ENCODE results near the gene TMEM156. TPM values are rescaled to one million over a fixed set of nuclear protein-coding genes. Genes with fewer than 3 reads are reported as not detected.

The TMEM156 gene
- total and polyA plus RNA-seq, 2 experiments from 2014 or later, result not detected

- no peak for TF ChIP-seq ZNF462 (CRISPR knock-in tag; IDR thresholded peaks at IDR 0.05)
These were observed 46.6 kb upstream of the TMEM156 start (continued) for GRCh38 chr4:39078829-39079228.

GRCh38 chr4:39068907-39069306 lies 36.7 kb upstream of the TMEM156 start:
- Mint-ChIP-seq H3K27ac (no peak overlapping the region), H3K4me3 (no peak overlapping the region), H3K36me3 (ENCODE audit: low read depth) (no peaks in the 10 kb centered on the region), H3K9me3 (no peaks in the 10 kb centered on the region), H3K27me3 (ENCODE audit: insufficient read depth, low read depth, poor library complexity) (peaks cover 2% of the 10 kb centered on the region), H3K4me1 (peaks cover 6% of the 10 kb centered on the region; the same call in 2 of the 3 replicates)
- Histone ChIP-seq H3K27ac (ENCODE audit: low read depth) (no peak overlapping the region), H2AFZ (no peak overlapping the region), H3K9me2 (ENCODE audit: insufficient read depth) (no peaks in the 10 kb centered on the region), H3K36me3 (ENCODE audit: insufficient read depth) (no peaks in the 10 kb centered on the region), H3K4me2 (no peak overlapping the region), H3K27me3 (ENCODE audit: insufficient read depth) (no peaks in the 10 kb centered on the region), H3K4me1 (ENCODE audit: insufficient read depth) (0 out of 2 replicates have a peak, but pooled peaks cover 4% of the 10 kb centered on the region), H3K79me2 (replicated peaks; ENCODE audit: insufficient read depth) (0 out of 2 replicates have a peak, but pooled peaks cover 6% of the 10 kb centered on the region), H4K20me1 (replicated peaks; ENCODE audit: insufficient read depth) (0 out of 2 replicates have a peak, but pooled peaks cover 2% of the 10 kb centered on the region), H3F3A (replicated peaks; ENCODE audit: low read depth) (no peaks in the 10 kb centered on the region), H3K4me3 (no peak overlapping the region)
- no peak for TF ChIP-seq STAT1 (IDR thresholded peaks at IDR 0.05; ENCODE audit: unreplicated experiment)
- TF ChIP-seq ZNF462 (CRISPR knock-in tag; IDR thresholded peaks at IDR 0.05), result no peak
- no peak for TF ChIP-seq REST (IDR thresholded peaks at IDR 0.05; ENCODE audit: unreplicated experiment)
- no peak for TF ChIP-seq JUNB (IDR thresholded peaks at IDR 0.05; ENCODE audit: unreplicated experiment)
- ATAC-seq, result no peak
- DNase-seq (ENCODE audit: low spot score), result no peak
